ENCODE data around the gene BAIAP2.

DNA sequence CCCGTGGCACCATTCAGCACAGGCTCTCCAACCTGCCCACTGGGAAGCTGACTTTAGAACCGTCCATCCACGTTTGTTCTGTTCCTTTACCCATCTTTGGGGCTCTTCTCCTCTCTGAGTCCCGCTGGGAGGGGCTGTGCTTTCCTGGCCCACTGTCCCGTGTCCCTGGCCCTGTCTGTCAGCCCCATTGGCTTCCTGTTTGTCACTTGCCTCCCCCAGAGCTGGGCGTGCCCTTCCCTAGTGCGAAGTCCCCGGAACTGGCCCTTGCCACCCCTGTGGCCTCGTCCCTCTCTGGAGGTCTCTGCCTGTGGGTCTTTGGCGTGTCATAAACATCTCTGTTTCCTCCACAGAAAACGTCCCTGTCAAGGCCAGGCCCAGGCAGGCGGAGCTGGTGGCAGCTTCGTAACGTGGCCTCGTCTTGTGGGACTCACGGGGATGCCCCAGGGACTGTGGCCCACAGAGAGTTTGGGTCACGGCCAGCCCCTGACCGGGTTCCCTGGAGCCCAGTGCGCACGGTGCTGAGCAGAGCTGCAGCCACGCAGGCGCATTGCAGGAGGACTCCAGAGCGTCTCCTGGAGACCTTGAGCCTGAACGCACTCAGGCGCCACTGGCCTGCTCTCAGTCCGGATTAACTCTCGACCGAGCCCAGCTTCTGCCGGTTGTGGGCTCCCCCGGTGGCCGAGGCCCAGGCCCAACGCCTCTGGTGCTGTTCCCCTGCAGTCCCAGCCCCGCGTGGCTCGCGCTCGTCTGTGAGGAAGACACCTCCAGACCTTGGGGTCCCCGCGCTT lies 36.0 kb upstream of the BAIAP2 start:
- TF ChIP-seq POLR2AphosphoS5 (IDR thresholded peaks at IDR 0.05), result no peak
- TF ChIP-seq, protein P1, sequence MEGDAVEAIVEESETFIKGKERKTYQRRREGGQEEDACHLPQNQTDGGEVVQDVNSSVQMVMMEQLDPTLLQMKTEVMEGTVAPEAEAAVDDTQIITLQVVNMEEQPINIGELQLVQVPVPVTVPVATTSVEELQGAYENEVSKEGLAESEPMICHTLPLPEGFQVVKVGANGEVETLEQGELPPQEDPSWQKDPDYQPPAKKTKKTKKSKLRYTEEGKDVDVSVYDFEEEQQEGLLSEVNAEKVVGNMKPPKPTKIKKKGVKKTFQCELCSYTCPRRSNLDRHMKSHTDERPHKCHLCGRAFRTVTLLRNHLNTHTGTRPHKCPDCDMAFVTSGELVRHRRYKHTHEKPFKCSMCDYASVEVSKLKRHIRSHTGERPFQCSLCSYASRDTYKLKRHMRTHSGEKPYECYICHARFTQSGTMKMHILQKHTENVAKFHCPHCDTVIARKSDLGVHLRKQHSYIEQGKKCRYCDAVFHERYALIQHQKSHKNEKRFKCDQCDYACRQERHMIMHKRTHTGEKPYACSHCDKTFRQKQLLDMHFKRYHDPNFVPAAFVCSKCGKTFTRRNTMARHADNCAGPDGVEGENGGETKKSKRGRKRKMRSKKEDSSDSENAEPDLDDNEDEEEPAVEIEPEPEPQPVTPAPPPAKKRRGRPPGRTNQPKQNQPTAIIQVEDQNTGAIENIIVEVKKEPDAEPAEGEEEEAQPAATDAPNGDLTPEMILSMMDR (IDR thresholded peaks at IDR 0.05), result no peak
